Lower leg skin (tissue), 3 donors: ENCODE data around the gene PTPRN.

Experiments
- POLR2A ChIP-seq, 2 donors: fragments of 450-650 bp; IDR thresholded peaks; one replicate each; pipeline ENCODE4 v1.6.1; 2016 to 2017; ENCODE audit warnings: antibody characterized with exemption in 2 of 2, mild to moderate bottlenecking in 1 of 2, moderate library complexity in 1 of 2
- TF ChIP-seq, protein P1 (sequence below), 3 donors: fragments of 450-650 bp; IDR thresholded peaks; one replicate each; pipeline ENCODE4 v1.5.1; 2016; ENCODE audit warnings: antibody characterized with exemption in 3 of 3, mild to moderate bottlenecking in 3 of 3, moderate library complexity in 2 of 3

DNA sequence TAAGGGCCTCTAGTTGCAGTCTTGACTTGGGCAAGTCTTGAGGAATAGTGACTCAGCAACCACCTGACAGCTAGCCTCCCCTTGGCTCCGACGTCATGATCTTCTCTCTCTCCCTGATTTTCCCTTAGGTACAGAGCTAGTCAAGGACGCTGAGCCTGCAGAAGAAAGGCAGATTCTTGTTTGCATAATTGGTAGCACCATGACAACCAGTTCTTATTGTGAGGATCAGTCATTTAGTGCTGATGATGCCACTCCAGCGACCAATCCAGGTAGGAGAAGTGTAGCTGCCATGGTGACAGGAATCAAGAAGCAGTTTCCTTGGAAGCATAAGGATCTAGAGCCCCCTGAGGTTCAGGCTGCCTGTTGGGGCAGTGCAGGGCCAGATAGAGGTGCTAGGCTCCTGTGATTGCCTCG lies 26.2 kb upstream of the PTPRN start:
- TF ChIP-seq POLR2A (IDR thresholded peaks at IDR 0.05): no peak
- TF ChIP-seq, protein P1, sequence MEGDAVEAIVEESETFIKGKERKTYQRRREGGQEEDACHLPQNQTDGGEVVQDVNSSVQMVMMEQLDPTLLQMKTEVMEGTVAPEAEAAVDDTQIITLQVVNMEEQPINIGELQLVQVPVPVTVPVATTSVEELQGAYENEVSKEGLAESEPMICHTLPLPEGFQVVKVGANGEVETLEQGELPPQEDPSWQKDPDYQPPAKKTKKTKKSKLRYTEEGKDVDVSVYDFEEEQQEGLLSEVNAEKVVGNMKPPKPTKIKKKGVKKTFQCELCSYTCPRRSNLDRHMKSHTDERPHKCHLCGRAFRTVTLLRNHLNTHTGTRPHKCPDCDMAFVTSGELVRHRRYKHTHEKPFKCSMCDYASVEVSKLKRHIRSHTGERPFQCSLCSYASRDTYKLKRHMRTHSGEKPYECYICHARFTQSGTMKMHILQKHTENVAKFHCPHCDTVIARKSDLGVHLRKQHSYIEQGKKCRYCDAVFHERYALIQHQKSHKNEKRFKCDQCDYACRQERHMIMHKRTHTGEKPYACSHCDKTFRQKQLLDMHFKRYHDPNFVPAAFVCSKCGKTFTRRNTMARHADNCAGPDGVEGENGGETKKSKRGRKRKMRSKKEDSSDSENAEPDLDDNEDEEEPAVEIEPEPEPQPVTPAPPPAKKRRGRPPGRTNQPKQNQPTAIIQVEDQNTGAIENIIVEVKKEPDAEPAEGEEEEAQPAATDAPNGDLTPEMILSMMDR (IDR thresholded peaks at IDR 0.05): no peak
